Fibroblast of skin of right quadriceps (primary cell): ENCODE results near the gene DYRK3.
"Not testable (repeated sequence)": the region's sequence is repeated elsewhere in the genome, so short reads cannot be mapped to it uniquely, and the experiment has no call there.

Experiments used
- DNase-seq: peaks from one replicate; pipeline ENCODE4 v3.0.0-alpha.2; 2013

DYRK3 gene

GRCh38 chr1:206633708-206634121 lies 1.6 kb upstream of the DYRK3 start:
- peak; percentile 80 for DNase-seq

GRCh38 chr1:206634365-206635079 lies 814 bp upstream of the DYRK3 start:
- DNase-seq: peak; percentile 90

DNA sequence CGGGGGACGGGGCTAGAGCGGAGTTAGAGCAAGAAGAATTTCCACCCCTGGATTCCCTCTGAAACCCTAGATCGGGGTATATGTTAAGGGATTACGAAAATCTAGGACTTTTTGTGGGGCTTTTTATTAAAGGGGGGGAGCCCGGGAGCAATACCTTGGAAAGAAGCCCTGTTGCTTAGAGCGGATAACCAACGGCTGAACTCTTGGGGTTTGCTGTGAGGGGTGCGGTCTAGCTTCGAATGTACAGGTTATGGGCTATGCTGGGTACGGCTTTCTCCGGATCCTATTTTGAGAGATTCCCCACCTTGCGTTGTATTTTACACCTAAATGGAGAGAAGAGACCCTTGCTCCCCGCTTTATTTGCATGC lies 626 bp downstream of the DYRK3 start:
- no peak for DNase-seq

GRCh38 chr1:206636671-206637070 lies 1.3 kb downstream of the DYRK3 start:
- no peak for DNase-seq

DNA sequence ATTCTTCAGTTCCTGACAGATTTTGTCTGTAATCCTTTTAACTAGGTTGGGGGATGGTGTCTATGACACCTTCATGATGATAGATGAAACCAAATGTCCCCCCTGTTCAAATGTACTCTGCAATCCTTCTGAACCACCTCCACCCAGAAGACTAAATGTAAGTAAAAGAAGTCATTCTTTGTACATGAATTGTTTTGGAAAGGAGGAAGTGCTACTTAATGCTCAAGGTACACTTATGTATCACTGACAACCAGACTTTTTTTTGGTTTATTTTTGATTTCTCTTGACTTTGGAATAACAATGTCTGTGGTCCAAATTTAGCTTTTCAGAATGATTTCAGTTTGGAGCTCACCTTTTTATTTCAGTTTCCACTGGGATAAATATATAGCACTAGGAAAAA lies 2.3 kb downstream of the DYRK3 start:
- no peak for DNase-seq

DNA sequence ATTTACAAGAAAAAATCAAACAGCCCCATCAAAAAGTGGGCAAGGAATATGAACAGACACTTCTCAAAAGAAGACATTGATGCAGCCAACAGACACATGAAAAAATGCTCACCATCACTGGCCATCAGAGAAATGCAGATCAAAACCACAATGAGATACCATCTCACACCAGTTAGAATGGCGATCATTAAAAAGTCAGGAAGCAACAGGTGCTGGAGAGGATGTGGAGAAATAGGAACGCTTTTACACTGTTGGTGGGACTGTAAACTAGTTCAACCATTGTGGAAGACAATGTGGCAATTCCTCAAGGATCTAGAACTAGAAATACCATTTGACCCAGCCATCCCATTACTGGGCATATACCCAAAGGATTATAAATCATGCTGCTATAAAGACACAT lies 6.7 kb downstream of the DYRK3 start:
- DNase-seq: not testable (repeated sequence)

DNA sequence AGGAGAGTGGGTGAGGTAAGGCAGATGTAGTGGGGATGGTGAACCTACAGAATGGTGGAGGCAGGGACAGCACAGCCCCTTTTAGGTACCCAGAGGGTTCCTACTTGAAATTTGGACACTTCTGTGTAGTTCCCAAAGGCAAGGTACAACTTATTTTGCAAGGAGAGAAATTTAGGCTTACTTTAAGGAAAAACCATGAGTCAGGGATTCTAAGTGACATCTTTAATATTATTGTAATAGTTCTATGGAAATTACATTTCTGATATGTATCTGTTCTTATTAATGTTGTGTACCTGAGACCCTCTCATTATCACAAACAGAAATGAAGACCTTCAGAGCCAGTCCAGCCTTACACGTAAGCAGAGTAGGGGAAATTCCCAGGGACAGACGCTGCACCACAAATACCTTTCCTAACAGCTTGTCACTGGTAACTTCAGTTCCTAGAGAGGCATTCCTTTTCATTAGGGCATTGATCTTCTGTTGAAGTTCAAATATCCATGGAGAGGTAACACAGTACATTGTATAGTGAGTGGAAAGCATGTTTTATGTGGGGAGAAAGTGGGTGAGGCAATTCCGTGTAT lies 7.9 kb downstream of the DYRK3 start:
- no peak for DNase-seq

DNA sequence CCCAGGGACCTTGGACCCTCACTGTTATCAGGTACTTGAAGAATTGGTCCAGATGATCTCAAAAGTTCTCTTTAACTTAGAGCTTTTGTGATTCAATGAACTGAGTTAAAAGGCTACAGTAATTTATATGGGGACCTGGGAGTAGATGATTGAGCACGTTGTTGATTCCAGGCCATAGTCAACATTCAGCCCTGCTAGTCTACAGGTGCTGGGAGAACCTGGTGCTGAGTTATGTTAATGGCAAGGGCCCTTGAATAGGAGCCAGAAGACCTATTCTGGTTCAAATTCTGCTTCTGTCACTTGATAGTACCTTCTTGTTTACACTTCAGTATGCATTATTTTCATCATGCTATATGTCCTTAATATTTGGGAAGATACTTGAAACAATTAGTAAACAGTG lies 11.2 kb downstream of the DYRK3 start:
- no peak for DNase-seq

DNA sequence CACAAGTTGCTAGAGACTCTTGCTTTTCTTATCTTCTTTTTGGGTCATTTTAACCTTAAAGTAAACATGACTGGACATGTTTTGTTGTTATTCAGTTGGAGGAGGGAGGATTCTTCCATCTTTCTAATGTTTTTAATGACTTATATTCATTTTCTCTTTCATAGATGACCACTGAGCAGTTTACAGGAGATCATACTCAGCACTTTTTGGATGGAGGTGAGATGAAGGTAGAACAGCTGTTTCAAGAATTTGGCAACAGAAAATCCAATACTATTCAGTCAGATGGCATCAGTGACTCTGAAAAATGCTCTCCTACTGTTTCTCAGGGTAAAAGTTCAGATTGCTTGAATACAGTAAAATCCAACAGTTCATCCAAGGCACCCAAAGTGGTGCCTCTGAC lies 11.9 kb downstream of the DYRK3 start:
- DNase-seq: no peak

DNA sequence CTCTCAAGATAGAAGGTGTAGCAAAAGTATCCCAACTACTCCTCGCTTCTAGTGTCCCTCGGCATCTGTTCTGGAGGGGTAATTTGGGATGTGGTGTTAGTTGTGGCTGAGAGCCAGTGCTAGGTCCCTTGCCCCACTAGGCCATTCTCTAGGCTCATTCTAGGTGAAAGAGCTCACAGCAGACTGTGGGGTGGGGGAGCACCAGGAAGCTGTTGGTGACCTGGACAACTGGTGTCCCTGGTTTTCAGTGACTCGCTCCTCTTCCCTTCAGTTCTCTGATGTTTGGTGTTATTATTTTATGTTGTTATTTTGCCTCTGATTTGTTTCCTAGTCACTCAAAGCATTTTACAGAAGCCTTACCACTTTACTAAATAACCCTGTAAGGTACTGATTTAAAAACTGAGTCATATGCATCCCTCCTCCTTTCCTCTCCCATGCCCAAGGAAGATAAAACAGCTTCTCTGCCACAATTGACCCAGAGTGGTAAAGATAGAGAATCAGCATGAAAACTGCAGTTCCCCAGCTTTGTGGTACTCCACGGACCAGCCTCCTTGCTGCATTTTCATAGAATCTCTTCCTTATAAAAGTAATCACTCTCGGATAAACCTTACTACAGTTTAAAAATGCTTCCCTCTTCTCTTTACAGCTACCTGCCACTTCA lies 14.1 kb downstream of the DYRK3 start:
- no peak for DNase-seq

DNA sequence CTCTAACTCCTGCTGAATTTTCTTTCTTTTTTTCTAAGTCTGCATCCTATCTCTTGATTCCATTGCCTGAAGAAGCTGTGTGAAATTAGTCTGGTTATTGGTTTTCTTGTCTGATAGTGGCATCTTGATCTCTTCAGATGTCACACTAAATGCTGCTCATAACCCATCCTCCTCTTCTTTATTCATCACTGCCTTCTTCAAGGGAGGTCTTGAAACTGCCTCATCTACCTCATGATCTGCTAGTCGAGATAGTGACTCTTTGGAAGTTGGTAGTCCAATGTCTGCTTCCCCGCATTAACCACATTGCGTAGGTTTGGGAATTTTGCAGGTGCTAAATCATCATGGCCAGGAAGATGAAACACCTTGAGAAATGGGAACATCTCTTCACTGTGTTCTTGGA lies 15.7 kb downstream of the DYRK3 start:
- DNase-seq: no peak

DNA sequence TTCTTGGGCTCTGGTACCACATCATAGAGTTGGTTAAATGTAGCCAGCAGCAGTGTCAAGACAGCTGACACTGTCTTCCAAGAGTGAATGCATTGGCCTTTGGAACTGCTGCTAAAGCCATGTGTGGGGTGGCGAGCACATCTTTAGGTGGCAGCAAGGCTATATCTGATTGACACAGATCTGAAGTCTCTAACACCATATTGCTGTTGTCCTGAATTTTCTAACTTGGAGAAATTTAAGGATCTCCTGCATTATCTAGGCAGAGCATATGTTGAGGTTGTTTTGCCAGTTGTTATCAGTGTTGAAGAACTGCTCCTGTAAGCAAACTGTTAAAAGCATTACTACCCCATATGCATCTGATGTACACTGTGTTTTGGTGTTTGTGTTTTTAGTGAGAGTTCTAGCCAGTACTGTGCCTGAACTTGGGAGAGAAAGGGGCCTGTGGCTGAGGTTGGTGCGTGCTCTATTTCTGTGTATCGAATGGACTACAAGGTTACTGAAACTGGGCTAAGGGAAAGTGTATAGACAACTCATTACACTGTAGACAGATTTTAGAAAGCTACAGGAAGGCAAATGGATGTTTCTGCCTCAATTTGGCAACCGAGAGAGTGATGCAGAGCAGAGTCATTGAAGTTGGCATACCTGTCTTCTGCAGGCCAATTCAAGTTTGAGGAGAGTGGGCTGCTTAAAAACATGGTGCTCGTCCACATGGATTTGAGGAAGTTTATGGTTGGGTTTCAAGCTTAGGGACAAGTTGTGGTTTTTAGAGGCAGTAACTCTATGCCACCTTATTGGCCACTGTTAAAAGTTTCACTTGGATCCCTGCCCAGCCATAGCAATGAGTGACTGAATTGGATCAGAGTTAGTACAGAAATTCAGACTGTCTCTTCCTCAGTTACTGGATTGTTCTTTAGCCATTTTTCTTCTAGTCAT lies 16.9 kb downstream of the DYRK3 start:
- DNase-seq: no peak

DNA sequence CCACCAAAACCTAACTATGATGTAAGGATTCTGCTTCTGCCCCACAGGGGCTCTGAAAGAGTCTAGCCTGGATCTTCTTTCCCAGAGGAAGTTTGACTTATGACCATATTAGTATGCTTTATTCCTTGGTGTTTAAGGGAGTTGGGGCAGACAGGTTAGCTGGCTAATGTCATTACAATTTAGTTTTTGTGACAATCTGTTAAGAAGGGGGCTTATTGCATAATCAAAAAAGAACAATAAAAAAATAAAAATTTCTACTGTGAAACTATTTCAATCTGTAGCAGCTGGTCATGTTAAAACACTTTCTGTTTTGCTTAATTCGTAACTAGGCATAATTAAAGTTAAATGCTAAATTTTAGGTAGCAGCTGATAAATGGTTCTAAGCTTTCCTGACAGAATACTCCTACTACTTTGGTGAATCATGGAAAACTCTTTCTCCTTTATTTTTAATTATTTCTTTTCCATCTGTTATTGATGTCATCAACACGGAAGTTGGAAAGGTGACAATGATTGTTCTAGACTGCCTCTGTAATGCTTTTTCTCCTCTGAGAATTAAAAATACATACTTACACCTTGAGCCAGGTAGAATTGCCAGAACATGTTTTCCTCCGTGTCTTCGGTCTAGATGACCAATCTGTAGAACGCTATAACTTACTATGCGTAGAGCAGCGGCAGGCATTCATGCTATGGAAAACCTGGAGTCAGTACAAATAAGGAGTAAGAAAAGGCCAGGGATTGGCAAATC lies 18.6 kb downstream of the DYRK3 start:
- no peak for DNase-seq

DNA sequence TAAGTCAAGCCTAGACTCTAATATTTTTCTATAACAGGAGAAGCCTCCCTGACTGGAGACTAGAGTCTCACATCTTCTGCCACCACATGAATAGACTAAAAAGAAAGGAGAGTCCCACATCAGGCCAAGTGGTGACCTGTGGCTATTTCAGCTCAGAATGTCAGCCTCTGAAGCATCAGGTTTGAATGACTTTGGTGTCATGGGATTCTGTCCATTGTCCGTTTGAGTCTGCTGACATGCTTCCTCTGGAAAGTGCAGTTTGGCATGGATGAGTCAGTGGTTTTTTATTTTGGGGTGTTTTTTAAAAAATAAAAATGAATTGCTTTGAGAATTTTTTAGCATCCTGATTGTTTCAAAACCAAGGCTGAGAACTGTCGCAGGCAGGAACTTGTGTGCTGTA lies 19.5 kb downstream of the DYRK3 start:
- no peak for DNase-seq

- no peak for DNase-seq
These were observed 20.1 kb downstream of the DYRK3 start for GRCh38 chr1:206655471-206655882.

DNA sequence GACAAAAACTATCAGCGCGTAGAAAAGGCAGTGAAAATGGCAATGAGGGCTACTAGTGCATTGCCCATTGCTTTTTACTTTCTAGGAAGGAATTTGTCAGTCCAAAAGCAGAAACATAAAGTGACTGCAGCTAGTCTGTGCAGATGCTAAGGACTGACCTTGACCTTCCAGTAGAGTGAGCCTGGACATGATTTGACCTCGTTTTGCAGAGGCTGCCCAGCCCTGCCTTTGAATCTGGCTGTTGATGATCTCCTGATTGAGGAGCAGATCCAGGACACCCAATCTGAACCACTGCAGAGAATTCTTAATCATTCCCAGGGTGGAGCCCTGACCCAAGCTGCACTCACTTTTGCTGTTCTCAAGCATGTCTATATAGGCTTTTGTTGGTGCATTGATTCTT lies 21.6 kb downstream of the DYRK3 start:
- DNase-seq: no peak

- DNase-seq: no peak
These were observed 22.4 kb downstream of the DYRK3 start for GRCh38 chr1:206657751-206658150.

DNA sequence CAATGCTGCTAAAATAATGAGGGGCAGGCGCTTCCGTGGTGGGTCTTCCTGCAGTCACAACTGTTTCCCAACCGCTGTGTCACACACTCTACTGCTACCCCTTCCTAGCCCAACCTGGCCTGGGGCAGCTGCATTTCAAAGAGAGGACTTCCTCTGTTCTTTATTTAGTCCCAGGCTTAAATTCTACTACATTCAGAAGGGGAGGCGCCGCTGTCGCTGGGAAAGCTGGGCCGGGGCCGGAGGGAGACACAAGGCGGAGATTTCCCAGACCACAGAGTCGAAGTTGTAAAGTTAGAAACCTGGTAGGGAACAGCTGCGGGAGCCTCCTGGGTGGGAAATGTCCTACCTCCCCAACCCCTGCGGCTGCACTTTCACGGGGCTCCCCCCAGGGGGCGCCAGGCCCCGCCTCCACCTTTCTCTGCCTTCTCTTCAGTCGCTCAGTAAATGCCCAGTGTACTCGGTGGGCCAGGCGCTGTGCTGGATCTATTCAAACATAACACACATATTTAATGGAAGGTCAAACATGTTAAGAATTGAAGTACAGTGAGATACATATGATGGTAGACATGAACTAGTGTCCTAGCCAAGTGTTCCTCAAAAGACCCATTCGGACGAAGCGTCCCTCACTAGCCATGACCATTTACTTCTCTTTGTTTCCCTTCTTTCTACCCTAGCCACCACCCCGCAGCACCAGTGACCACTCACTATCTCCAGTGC lies 23.1 kb downstream of the DYRK3 start:
- no peak for DNase-seq

GRCh38 chr1:206658981-206659273 lies 23.6 kb downstream of the DYRK3 start:
- no peak for DNase-seq

- no peak for DNase-seq
These were observed 24.8 kb downstream of the DYRK3 start for GRCh38 chr1:206660136-206660535.

- DNase-seq: no peak
These were observed 26.0 kb downstream of the DYRK3 start for GRCh38 chr1:206661161-206661820.
